GM12892 (cell line): Measurements from ENCODE around the gene OR10D3.

Source experiments
- POLR2A ChIP-seq: IDR thresholded peaks from 2 replicates; pipeline ENCODE4 v1.6.1; 2011; ENCODE audit warnings: low read depth, low read length, control low read depth
- POLR2AphosphoS5 ChIP-seq: IDR thresholded peaks from 2 replicates; pipeline ENCODE4 v1.6.1; 2011; ENCODE audit warnings: low read depth, low read length, control low read depth

DNA sequence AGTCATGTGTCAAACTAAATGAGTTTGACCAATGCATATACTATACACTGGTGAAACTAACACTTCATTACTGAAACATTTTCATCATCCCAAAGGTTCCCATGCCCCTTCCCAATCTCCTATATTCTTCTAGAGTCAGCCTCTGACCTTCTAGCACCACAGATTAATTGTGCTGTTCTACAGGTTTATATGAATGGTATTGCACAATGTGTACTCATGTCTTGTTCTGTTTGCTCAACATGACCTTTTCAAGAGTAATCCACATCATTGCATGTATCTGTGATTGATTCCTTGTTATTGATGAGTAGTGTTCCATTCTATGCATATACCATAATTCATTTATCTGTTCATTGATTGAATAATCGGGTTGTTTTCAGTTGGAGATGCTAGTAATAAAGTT, 50.2 kb downstream of the OR10D3 start:
- TF ChIP-seq POLR2A (no peak), POLR2AphosphoS5 (no peak)
